PC-3 (cell line): ENCODE data around the gene SAP25.

Source experiments
- EZH2 ChIP-seq: fragments of 300-600 bp; sonication (generic); IDR thresholded peaks from one replicate; pipeline ENCODE4 v1.6.1; 2017; ENCODE audit warnings: antibody characterized with exemption, mild to moderate bottlenecking, low read length; ENCODE audit not compliant: unreplicated experiment
- EZH2phosphoT487 ChIP-seq: fragments of 300-600 bp; sonication (generic); IDR thresholded peaks from 2 replicates; pipeline ENCODE4 v1.6.1; 2018; ENCODE audit warnings: mild to moderate bottlenecking, antibody characterized with exemption, low read length, borderline replicate concordance
- TF ChIP-seq, protein P1 (sequence below): fragments of 300-600 bp; sonication (generic); conservative IDR thresholded peaks from 2 replicates; pipeline ENCODE4 v1.5.1; 2017; ENCODE audit warnings: antibody characterized with exemption, low read depth, mild to moderate bottlenecking, low read length

DNA sequence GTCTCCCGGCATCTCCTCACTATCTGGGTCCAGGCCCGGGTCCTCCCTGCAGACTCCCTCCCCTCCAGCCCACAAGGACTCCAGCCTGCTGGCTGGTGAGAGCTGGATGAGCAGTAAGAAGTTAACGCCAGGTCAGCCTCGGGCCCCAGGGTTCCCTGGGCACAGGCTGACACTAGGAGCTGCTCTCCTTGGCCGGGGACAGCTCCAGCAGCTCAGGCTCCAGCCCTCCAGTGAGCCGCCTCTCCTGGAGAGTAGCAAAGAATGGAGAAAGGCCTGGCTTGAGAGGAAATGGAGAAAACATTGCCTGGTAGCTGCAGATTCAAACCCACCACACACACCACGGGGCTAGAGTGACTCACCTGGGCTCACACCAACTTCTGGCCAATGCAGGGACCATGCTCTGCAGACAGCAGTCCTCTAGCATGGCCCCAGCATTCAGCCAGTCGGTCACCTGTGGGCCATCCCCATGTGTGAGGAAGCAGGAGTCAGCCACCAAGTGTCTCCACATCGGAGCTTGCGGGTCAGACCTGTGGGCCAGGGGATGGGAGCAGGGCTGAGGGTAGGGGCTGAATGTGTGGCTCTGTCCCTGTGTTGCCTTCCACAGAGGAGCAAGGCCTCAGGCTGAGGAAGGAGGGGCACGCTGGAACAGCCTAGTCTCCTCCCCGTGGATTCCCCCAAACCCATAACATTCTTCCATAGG, 6.5 kb downstream of the SAP25 start:
- TF ChIP-seq, protein P1, sequence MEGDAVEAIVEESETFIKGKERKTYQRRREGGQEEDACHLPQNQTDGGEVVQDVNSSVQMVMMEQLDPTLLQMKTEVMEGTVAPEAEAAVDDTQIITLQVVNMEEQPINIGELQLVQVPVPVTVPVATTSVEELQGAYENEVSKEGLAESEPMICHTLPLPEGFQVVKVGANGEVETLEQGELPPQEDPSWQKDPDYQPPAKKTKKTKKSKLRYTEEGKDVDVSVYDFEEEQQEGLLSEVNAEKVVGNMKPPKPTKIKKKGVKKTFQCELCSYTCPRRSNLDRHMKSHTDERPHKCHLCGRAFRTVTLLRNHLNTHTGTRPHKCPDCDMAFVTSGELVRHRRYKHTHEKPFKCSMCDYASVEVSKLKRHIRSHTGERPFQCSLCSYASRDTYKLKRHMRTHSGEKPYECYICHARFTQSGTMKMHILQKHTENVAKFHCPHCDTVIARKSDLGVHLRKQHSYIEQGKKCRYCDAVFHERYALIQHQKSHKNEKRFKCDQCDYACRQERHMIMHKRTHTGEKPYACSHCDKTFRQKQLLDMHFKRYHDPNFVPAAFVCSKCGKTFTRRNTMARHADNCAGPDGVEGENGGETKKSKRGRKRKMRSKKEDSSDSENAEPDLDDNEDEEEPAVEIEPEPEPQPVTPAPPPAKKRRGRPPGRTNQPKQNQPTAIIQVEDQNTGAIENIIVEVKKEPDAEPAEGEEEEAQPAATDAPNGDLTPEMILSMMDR = no peak
- no peak for TF ChIP-seq EZH2
- TF ChIP-seq EZH2phosphoT487 = no peak
